Urothelium cell line (cell line): Measurements from ENCODE around the gene B4GALT2.

Experiments used
- DNase-seq: peaks from one replicate; pipeline ENCODE4 v3.0.0; 2011; ENCODE audit warnings: low spot score, mixed read lengths
- FAIRE-seq: peaks from 2 replicates; lab custom pipeline; 2011; peaks lifted over from hg19 to GRCh38; lab: Jason Lieb, UNC

Gene B4GALT2

GRCh38 chr1:43978551-43979260, at the start of gene B4GALT2:
Gene B4GALT2 (plus strand): TSS chr1:43979210. CDS start chr1:43981161, 1,951 bp downstream.
- FAIRE-seq (no peak), DNase-seq (peak; percentile 93)

- FAIRE-seq (no peak), DNase-seq (no peak)
These were observed 48.7 kb upstream of the B4GALT2 start for GRCh38 chr1:43930168-43930948.

GRCh38 chr1:43930949-43931275, 48.1 kb upstream of the B4GALT2 start:
- DNase-seq (no peak), FAIRE-seq (no peak)

GRCh38 chr1:43931711-43932660, 47.0 kb upstream of the B4GALT2 start:
- no peak for DNase-seq

GRCh38 chr1:43932786-43933385, 46.1 kb upstream of the B4GALT2 start:
- FAIRE-seq (peak; percentile 53), DNase-seq (no peak)

More at GRCh38 chr1:43931711-43932660, 47.0 kb upstream of the B4GALT2 start:
- no peak for FAIRE-seq

- FAIRE-seq (no peak), DNase-seq (no peak)
These were observed 45.5 kb upstream of the B4GALT2 start, which contains the start of gene ARTN for GRCh38 chr1:43933386-43934100. Gene ARTN (plus strand): TSS chr1:43933801. CDS start chr1:43935657, 1,856 bp downstream.

GRCh38 chr1:43934101-43934985, 44.7 kb upstream of the B4GALT2 start:
- DNase-seq (peak; percentile 83), FAIRE-seq (no peak)

GRCh38 chr1:43934986-43935324, 44.1 kb upstream of the B4GALT2 start:
- DNase-seq (no peak), FAIRE-seq (no peak)

- FAIRE-seq (no peak), DNase-seq (no peak)
These were observed 43.1 kb upstream of the B4GALT2 start for GRCh38 chr1:43935711-43936427.

- FAIRE-seq (no peak), DNase-seq (no peak)
These were observed 42.4 kb upstream of the B4GALT2 start for GRCh38 chr1:43936431-43937151.

- DNase-seq (no peak), FAIRE-seq (no peak)
These were observed 41.7 kb upstream of the B4GALT2 start for GRCh38 chr1:43937179-43937865.

GRCh38 chr1:43938383-43938782, 40.6 kb upstream of the B4GALT2 start:
- no peak for FAIRE-seq
- no peak for DNase-seq

GRCh38 chr1:43938892-43939587, 40.0 kb upstream of the B4GALT2 start:
- DNase-seq (no peak), FAIRE-seq (no peak)

GRCh38 chr1:43942411-43942810, 36.6 kb upstream of the B4GALT2 start:
- DNase-seq (no peak), FAIRE-seq (no peak)

GRCh38 chr1:43944860-43945259, 34.1 kb upstream of the B4GALT2 start:
- FAIRE-seq = no peak
- DNase-seq = no peak

- no peak for DNase-seq
- FAIRE-seq = no peak
These were observed 33.3 kb upstream of the B4GALT2 start for GRCh38 chr1:43945674-43946235.
